GM19324 (cell line): Measurements from ENCODE around the gene SCARB1.

ENCODE experiments used
- ATAC-seq: cut with Tn5 transposase; IDR thresholded peaks from one replicate; pipeline ENCODE4 v1.9.1; 2021; ENCODE audit warnings: mild to moderate bottlenecking, moderate library complexity; ENCODE audit not compliant: unreplicated experiment, low FRiP score

The SCARB1 gene

GRCh38 chr12:124808272-124808671 is 55.4 kb downstream of the SCARB1 start:
- ATAC-seq: no peak

GRCh38 chr12:124805876-124806668 is 57.6 kb downstream of the SCARB1 start:
- ATAC-seq: no peak

GRCh38 chr12:124805050-124805449 is 58.6 kb downstream of the SCARB1 start:
- ATAC-seq: no peak

GRCh38 chr12:124804011-124804621 is 59.5 kb downstream of the SCARB1 start:
- no peak for ATAC-seq

- no peak for ATAC-seq
These were observed 61.3 kb downstream of the SCARB1 start for GRCh38 chr12:124802361-124802760.

GRCh38 chr12:124800506-124800905 is 63.2 kb downstream of the SCARB1 start:
- ATAC-seq: no peak

- ATAC-seq: no peak
These were observed 66.3 kb downstream of the SCARB1 start for GRCh38 chr12:124797321-124797720.

GRCh38 chr12:124796303-124796960 is 67.2 kb downstream of the SCARB1 start:
- ATAC-seq: no peak

- no peak for ATAC-seq
These were observed 68.3 kb downstream of the SCARB1 start for GRCh38 chr12:124795081-124795948.

- no peak for ATAC-seq
These were observed 70.7 kb downstream of the SCARB1 start for GRCh38 chr12:124792961-124793441.

GRCh38 chr12:124792156-124792555 is 71.5 kb downstream of the SCARB1 start:
- ATAC-seq: no peak

GRCh38 chr12:124790650-124791400 is 72.8 kb downstream of the SCARB1 start:
- ATAC-seq: no peak

- no peak for ATAC-seq
These were observed 74.6 kb downstream of the SCARB1 start for GRCh38 chr12:124788936-124789555.

GRCh38 chr12:124786061-124786964 is 77.4 kb downstream of the SCARB1 start:
- no peak for ATAC-seq

GRCh38 chr12:124784871-124785572 is 78.6 kb downstream of the SCARB1 start:
- no peak for ATAC-seq

GRCh38 chr12:124783087-124783486 is 80.6 kb downstream of the SCARB1 start:
- ATAC-seq: no peak

- no peak for ATAC-seq
These were observed 81.5 kb downstream of the SCARB1 start for GRCh38 chr12:124782132-124782531.
